ENCODE results near the gene PCSK6.

The PCSK6 gene

GRCh38 chr15:101444807-101445508 lies 44.5 kb downstream of the PCSK6 start:
- DNase-seq, result no peak

GRCh38 chr15:101444015-101444414 lies 45.5 kb downstream of the PCSK6 start:
- DNase-seq, result no peak

- DNase-seq, result no peak
These were observed 47.2 kb downstream of the PCSK6 start for GRCh38 chr15:101442272-101442671.

GRCh38 chr15:101441696-101442095 lies 47.8 kb downstream of the PCSK6 start:
- no peak for DNase-seq

- no peak for DNase-seq
These were observed 48.5 kb downstream of the PCSK6 start for GRCh38 chr15:101440846-101441590.

GRCh38 chr15:101439920-101440319 lies 49.6 kb downstream of the PCSK6 start:
- DNase-seq, result no peak

- DNase-seq, result no peak
These were observed 50.1 kb downstream of the PCSK6 start for GRCh38 chr15:101439285-101439919.

- no peak for DNase-seq
These were observed 50.8 kb downstream of the PCSK6 start for GRCh38 chr15:101438482-101439284.

- DNase-seq, result no peak
These were observed 51.7 kb downstream of the PCSK6 start for GRCh38 chr15:101437618-101438481.

GRCh38 chr15:101437209-101437608 lies 52.3 kb downstream of the PCSK6 start:
- DNase-seq, result no peak

GRCh38 chr15:101436526-101436925 lies 53.0 kb downstream of the PCSK6 start:
- no peak for DNase-seq

GRCh38 chr15:101435761-101436160 lies 53.7 kb downstream of the PCSK6 start:
- no peak for DNase-seq

- DNase-seq, result no peak
These were observed 55.2 kb downstream of the PCSK6 start for GRCh38 chr15:101434032-101434920.

GRCh38 chr15:101433396-101433795 lies 56.1 kb downstream of the PCSK6 start:
- no peak for DNase-seq

- no peak for DNase-seq
These were observed 56.5 kb downstream of the PCSK6 start for GRCh38 chr15:101432982-101433381.

GRCh38 chr15:101431748-101432147 lies 57.8 kb downstream of the PCSK6 start:
- no peak for DNase-seq

- DNase-seq, result no peak
These were observed 58.2 kb downstream of the PCSK6 start for GRCh38 chr15:101431301-101431700.

- DNase-seq, result no peak
These were observed 59.9 kb downstream of the PCSK6 start for GRCh38 chr15:101429646-101430045.

- no peak for DNase-seq
These were observed 60.3 kb downstream of the PCSK6 start for GRCh38 chr15:101429191-101429590.

GRCh38 chr15:101428758-101429157 lies 60.7 kb downstream of the PCSK6 start:
- DNase-seq, result no peak
